SK-N-SH (cell line): ENCODE results near the gene MAP3K3. TPM values are rescaled to one million over a fixed set of nuclear protein-coding genes. Genes with fewer than 3 reads are reported as not detected.

Experiments
- CTCF ChIA-PET: fragments of 300-600, 350-600 bp; formaldehyde crosslinking; extraction: SDS; loops from one replicate; lab custom pipeline; 2021; lab: Yijun Ruan, JAX
- POLR2A ChIA-PET: fragments of 350-600 bp; sonication (Branson Sonifier 250); formaldehyde crosslinking; extraction: SDS; loops from one replicate; lab custom pipeline; 2020; ENCODE audit warnings: antibody characterized with exemption, inconsistent platforms; lab: Yijun Ruan, JAX
- DNase-seq: peaks from one replicate; pipeline ENCODE4 v3.0.0; 2012
- H2AFZ ChIP-seq: fragments of 200-600 bp; sonication (generic); 2 replicates; pipeline ENCODE4 v1.8.1; 2016; ENCODE audit warnings: antibody characterized with exemption, mild to moderate bottlenecking, low read depth
- H3F3A ChIP-seq: fragments of 200-600 bp; sonication (generic); replicated peaks from 2 replicates; pipeline ENCODE3; 2016; ENCODE audit warnings: antibody characterized with exemption, mild to moderate bottlenecking; ENCODE audit not compliant: insufficient read depth
- H3K27ac ChIP-seq, 2 experiments: fragments of 200-500 bp in 1 of 2; fragments of 200-600 bp in 1 of 2; sonication (Bioruptor generic) in 1 of 2; sonication (generic), shearing (Covaris generic) in 1 of 2; 2 replicates each; pipeline versions ENCODE4 v1.5.1 to v1.6.1; 2014 to 2016; ENCODE audit warnings: low read depth in 2 of 2, inconsistent platforms in 1 of 2, low read length in 1 of 2, mild to moderate bottlenecking in 1 of 2, mixed read lengths in 1 of 2
- H3K27me3 ChIP-seq: fragments of 200-600 bp; sonication (generic), shearing (Covaris generic); 2 replicates; pipeline ENCODE4 v1.6.1; 2016; ENCODE audit warnings: mixed run types; ENCODE audit not compliant: insufficient read depth
- H3K36me3 ChIP-seq, 2 experiments: fragments of 200-500 bp in 1 of 2; fragments of 200-600 bp in 1 of 2; sonication (Bioruptor generic) in 1 of 2; sonication (generic) in 1 of 2; replicated peaks in 1 of 2; 2 replicates each; pipeline versions ENCODE3 to v1.5.1; 2014 to 2016; ENCODE audit warnings: low read length in 1 of 2, mild to moderate bottlenecking in 1 of 2; ENCODE audit not compliant: insufficient read depth in 2 of 2, control insufficient read depth in 1 of 2
- H3K4me1 ChIP-seq, 2 experiments: fragments of 200-500 bp in 1 of 2; fragments of 200-600 bp in 1 of 2; sonication (Bioruptor generic) in 1 of 2; sonication (generic), shearing (Covaris generic) in 1 of 2; 2 replicates each; pipeline versions ENCODE4 v1.5.1 to v1.6.1; 2014 to 2016; ENCODE audit warnings: low read depth in 1 of 2, low read length in 1 of 2, mixed run types in 1 of 2; ENCODE audit not compliant: insufficient read depth in 2 of 2, control insufficient read depth in 1 of 2
- H3K4me2 ChIP-seq: fragments of 200-600 bp; sonication (generic), shearing (Covaris generic); 2 replicates; pipeline ENCODE4 v1.6.1; 2017; ENCODE audit warnings: mixed run types
- H3K4me3 ChIP-seq, 2 experiments: fragments of 200-500 bp in 1 of 2; fragments of 200-600 bp in 1 of 2; sonication (Bioruptor generic) in 1 of 2; sonication (generic), shearing (Covaris generic) in 1 of 2; 2 replicates each; pipeline versions ENCODE4 v1.5.1 to v1.8.1; 2014 to 2016; ENCODE audit warnings: low read depth in 2 of 2, inconsistent platforms in 1 of 2, low read length in 1 of 2, mild to moderate bottlenecking in 1 of 2, mixed read lengths in 1 of 2, moderate library complexity in 1 of 2
- H3K79me2 ChIP-seq: fragments of 200-600 bp; sonication (generic); 2 replicates; pipeline ENCODE4 v1.8.1; 2017; ENCODE audit warnings: mild to moderate bottlenecking; ENCODE audit not compliant: insufficient read depth
- H3K9ac ChIP-seq: fragments of 200-600 bp; sonication (generic); 2 replicates; pipeline ENCODE4 v1.6.1; 2017; ENCODE audit warnings: mixed run types
- H3K9me2 ChIP-seq: fragments of 200-600 bp; sonication (generic); 2 replicates; pipeline ENCODE4 v1.6.1; 2017; ENCODE audit warnings: mixed run types
- H3K9me3 ChIP-seq: fragments of 200-600 bp; sonication (generic); 2 replicates; pipeline ENCODE4 v1.6.1; 2017; ENCODE audit warnings: mixed run types, mild to moderate bottlenecking, moderate library complexity
- H4K20me1 ChIP-seq: fragments of 200-600 bp; sonication (generic); 2 replicates; pipeline ENCODE4 v1.6.1; 2017; ENCODE audit warnings: mild to moderate bottlenecking, mixed run types; ENCODE audit not compliant: insufficient read depth
- ELF1 ChIP-seq: IDR thresholded peaks from 2 replicates; pipeline ENCODE4 v1.4.0; 2012
- FOXJ3 ChIP-seq: sonication (generic); formaldehyde crosslinking; IDR thresholded peaks from 2 replicates; pipeline ENCODE4 v1.5.1; 2020; ENCODE audit warnings: mild to moderate bottlenecking, missing genetic modification reagents
- GABPA ChIP-seq: IDR thresholded peaks from 2 replicates; pipeline ENCODE4 v1.4.0; 2012; ENCODE audit warnings: low read depth, mild to moderate bottlenecking
- GATA2 ChIP-seq: sonication (generic); formaldehyde crosslinking; IDR thresholded peaks from 2 replicates; pipeline ENCODE4 v1.5.0; 2020; ENCODE audit warnings: mild to moderate bottlenecking, missing genetic modification reagents
- IRF3 ChIP-seq: fragments of 150-350 bp; IDR thresholded peaks from 2 replicates; pipeline ENCODE4 v1.6.1; 2016; ENCODE audit warnings: mild to moderate bottlenecking, low read depth, low read length
- JUND ChIP-seq: IDR thresholded peaks from 2 replicates; pipeline ENCODE4 v1.4.0; 2012
- MAX ChIP-seq: IDR thresholded peaks from 2 replicates; pipeline ENCODE4 v1.4.0; 2012; ENCODE audit warnings: low read depth
- MXI1 ChIP-seq: IDR thresholded peaks from 2 replicates; pipeline ENCODE4 v1.6.1; 2012; ENCODE audit warnings: mild to moderate bottlenecking, low read depth, low read length, improper control_type of control experiment
- NFIC ChIP-seq: IDR thresholded peaks from 2 replicates; pipeline ENCODE4 v1.4.0; 2012; ENCODE audit warnings: borderline replicate concordance
- NRF1 ChIP-seq: IDR thresholded peaks from 2 replicates; pipeline ENCODE4 v1.6.1; 2012; ENCODE audit warnings: low read depth, mild to moderate bottlenecking, low read length
- POLR2AphosphoS5 ChIP-seq: IDR thresholded peaks from 2 replicates; pipeline ENCODE4 v1.6.1; 2012; ENCODE audit warnings: low read depth, low read length
- RAD21 ChIP-seq: IDR thresholded peaks from 2 replicates; pipeline ENCODE4 v1.6.1; 2012; ENCODE audit warnings: mild to moderate bottlenecking, low read length
- RCOR1 ChIP-seq: fragments of 150-350 bp; IDR thresholded peaks from 2 replicates; pipeline ENCODE4 v1.6.1; 2017; ENCODE audit warnings: antibody characterized with exemption, low read length
- SIN3A ChIP-seq: IDR thresholded peaks from 2 replicates; pipeline ENCODE4 v1.6.1; 2012; ENCODE audit warnings: low read depth, mild to moderate bottlenecking, low read length, moderate library complexity, borderline replicate concordance
- TAF1 ChIP-seq: IDR thresholded peaks from 2 replicates; pipeline ENCODE4 v1.6.1; 2012; ENCODE audit warnings: low read depth, mild to moderate bottlenecking, low read length, moderate library complexity, borderline replicate concordance
- TCF12 ChIP-seq: IDR thresholded peaks from 2 replicates; pipeline ENCODE4 v1.4.0; 2012
- USF1 ChIP-seq: IDR thresholded peaks from 2 replicates; pipeline ENCODE4 v1.4.0; 2012; ENCODE audit warnings: low read depth, borderline replicate concordance
- YY1 ChIP-seq: IDR thresholded peaks from 2 replicates; pipeline ENCODE4 v1.4.0; 2012; ENCODE audit warnings: low read depth, mild to moderate bottlenecking
- WGBS: methylation state at CpG from one replicate; pipeline ENCODE4 v1.1.6; 2017; ENCODE audit warnings: low lambda C conversion rate; 5-methylcytosine and 5-hydroxymethylcytosine counted together
- polyA plus RNA-seq, 3 experiments: library from polyadenylated mRNA; depleted of rRNA; stranded (reverse); fragments of >200 nt; gene quantifications; 2 replicates each; pipeline ENCODE4 v1.2.3, GENCODE V29; 2012
- TF ChIP-seq, protein P1 (sequence below): IDR thresholded peaks from 2 replicates; pipeline ENCODE4; 2012
- TF ChIP-seq, protein P2 (sequence below): IDR thresholded peaks from 2 replicates; pipeline ENCODE4 v1.6.1; 2012; ENCODE audit warnings: mild to moderate bottlenecking, low read depth, low read length, moderate library complexity

Gene MAP3K3
- polyA plus RNA-seq, 1 of the 3 experiments (the other 2 are of a cell fraction) = 25.3 TPM

- Histone ChIP-seq H3K9ac (0 out of 2 replicates have a peak overlapping the region, but pooled peaks have one; percentile 72), H3K4me1 (peaks cover 15 to 16% of the 10 kb centered on the region in 2 experiments; a peak in 2 of 4 replicates), H3K9me3 (no peaks in the 10 kb centered on the region), H3K4me3 (no peak overlapping the region; a peak in 1 of 4 replicates), H3K79me2 (peaks cover 66% of the 10 kb centered on the region), H3K9me2 (no peaks in the 10 kb centered on the region), H2AFZ (no peak overlapping the region), H3F3A (no peaks in the 10 kb centered on the region), H3K4me2 (peak overlapping the region; percentile 97), H3K27ac (no peak overlapping the region), H3K27me3 (no peaks in the 10 kb centered on the region), H4K20me1 (peaks cover 39% of the 10 kb centered on the region), H3K36me3 (peaks cover 0 to 10% of the 10 kb centered on the region in 2 experiments)
- POLR2A ChIA-PET = interaction anchor here (0.7 to 0.9 kb wide), 2 partner anchors 149 to 193 kb away, joined by 3 read pairs; partner anchors contain the start of genes CCDC47 and DDX42
- no peak for DNase-seq
- CTCF ChIA-PET = interaction anchor here (1.4 to 29.2 kb wide), 4 partner anchors 13 to 190 kb away, joined by 3 to 827 read pairs (median 62); partner anchors contain the start of gene LIMD2
- no peak for TF ChIP-seq ELF1
- TF ChIP-seq JUND = no peak
- no peak for TF ChIP-seq TCF12
- no peak for TF ChIP-seq GATA2 (CRISPR knock-in tag)
- TF ChIP-seq, protein P1, sequence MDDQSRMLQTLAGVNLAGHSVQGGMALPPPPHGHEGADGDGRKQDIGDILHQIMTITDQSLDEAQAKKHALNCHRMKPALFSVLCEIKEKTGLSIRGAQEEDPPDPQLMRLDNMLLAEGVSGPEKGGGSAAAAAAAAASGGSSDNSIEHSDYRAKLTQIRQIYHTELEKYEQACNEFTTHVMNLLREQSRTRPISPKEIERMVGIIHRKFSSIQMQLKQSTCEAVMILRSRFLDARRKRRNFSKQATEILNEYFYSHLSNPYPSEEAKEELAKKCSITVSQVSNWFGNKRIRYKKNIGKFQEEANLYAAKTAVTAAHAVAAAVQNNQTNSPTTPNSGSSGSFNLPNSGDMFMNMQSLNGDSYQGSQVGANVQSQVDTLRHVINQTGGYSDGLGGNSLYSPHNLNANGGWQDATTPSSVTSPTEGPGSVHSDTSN = no peak
- no peak for TF ChIP-seq RAD21
- no peak for TF ChIP-seq TAF1
- no peak for TF ChIP-seq IRF3
- TF ChIP-seq NRF1 = no peak
- no peak for TF ChIP-seq SIN3A
- TF ChIP-seq, protein P2, sequence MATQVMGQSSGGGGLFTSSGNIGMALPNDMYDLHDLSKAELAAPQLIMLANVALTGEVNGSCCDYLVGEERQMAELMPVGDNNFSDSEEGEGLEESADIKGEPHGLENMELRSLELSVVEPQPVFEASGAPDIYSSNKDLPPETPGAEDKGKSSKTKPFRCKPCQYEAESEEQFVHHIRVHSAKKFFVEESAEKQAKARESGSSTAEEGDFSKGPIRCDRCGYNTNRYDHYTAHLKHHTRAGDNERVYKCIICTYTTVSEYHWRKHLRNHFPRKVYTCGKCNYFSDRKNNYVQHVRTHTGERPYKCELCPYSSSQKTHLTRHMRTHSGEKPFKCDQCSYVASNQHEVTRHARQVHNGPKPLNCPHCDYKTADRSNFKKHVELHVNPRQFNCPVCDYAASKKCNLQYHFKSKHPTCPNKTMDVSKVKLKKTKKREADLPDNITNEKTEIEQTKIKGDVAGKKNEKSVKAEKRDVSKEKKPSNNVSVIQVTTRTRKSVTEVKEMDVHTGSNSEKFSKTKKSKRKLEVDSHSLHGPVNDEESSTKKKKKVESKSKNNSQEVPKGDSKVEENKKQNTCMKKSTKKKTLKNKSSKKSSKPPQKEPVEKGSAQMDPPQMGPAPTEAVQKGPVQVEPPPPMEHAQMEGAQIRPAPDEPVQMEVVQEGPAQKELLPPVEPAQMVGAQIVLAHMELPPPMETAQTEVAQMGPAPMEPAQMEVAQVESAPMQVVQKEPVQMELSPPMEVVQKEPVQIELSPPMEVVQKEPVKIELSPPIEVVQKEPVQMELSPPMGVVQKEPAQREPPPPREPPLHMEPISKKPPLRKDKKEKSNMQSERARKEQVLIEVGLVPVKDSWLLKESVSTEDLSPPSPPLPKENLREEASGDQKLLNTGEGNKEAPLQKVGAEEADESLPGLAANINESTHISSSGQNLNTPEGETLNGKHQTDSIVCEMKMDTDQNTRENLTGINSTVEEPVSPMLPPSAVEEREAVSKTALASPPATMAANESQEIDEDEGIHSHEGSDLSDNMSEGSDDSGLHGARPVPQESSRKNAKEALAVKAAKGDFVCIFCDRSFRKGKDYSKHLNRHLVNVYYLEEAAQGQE = no peak
- no peak for TF ChIP-seq USF1
- TF ChIP-seq RCOR1 = no peak
- TF ChIP-seq FOXJ3 (CRISPR knock-in tag) = no peak
- TF ChIP-seq YY1 = no peak
- TF ChIP-seq MAX = no peak
- no peak for TF ChIP-seq GABPA
- TF ChIP-seq MXI1 = no peak
- TF ChIP-seq NFIC = no peak
- no peak for TF ChIP-seq POLR2AphosphoS5
- WGBS = 95% methylated on average over 1 of the region's 1 CpG
Measured at GRCh38 chr17:63624531-63624880, 2.3 kb downstream of the MAP3K3 start.
